ENCODE data around the gene CAPN8. TPM values are rescaled to one million over a fixed set of nuclear protein-coding genes. Genes with fewer than 3 reads are reported as not detected.
A peak's percentile ranks its signal among the peaks of the same experiment; 100 is the strongest.

The CAPN8 gene
- total RNA-seq, 4 donors from 2014 or later: 0.59 to 0.88 TPM; not detected in 2

GRCh38 chr1:223695014-223695548, 29.6 kb upstream of the CAPN8 start:
- Histone ChIP-seq H3K9me3 (no peaks in the 10 kb centered on the region), H3K27ac (no peak overlapping the region), H3K27me3 (no peaks in the 10 kb centered on the region), H3K4me3 (no peak overlapping the region), H3K4me1 (no peaks in the 10 kb centered on the region), H3K36me3 (no peaks in the 10 kb centered on the region)
- intact Hi-C loops (cut with DNase I; ENCODE audit: low total_unique reads): loop anchor here (5.0 kb wide), 1 partner anchor 52 kb away; no protein-coding TSS in a partner anchor
- DNase-seq: no peak
- TF ChIP-seq POLR2A (IDR thresholded peaks at IDR 0.05) (no peak), CTCF (IDR thresholded peaks at IDR 0.05) (no peak)

GRCh38 chr1:223691121-223691520, 25.6 kb upstream of the CAPN8 start:
- Histone ChIP-seq H3K27ac (no peak overlapping the region), H3K4me1 (no peaks in the 10 kb centered on the region), H3K4me3 (no peak overlapping the region), H3K9me3 (no peaks in the 10 kb centered on the region), H3K27me3 (no peaks in the 10 kb centered on the region), H3K36me3 (no peaks in the 10 kb centered on the region)
- TF ChIP-seq POLR2A (IDR thresholded peaks at IDR 0.05) (no peak), CTCF (IDR thresholded peaks at IDR 0.05) (no peak)
- no peak for DNase-seq
- intact Hi-C loops (cut with DNase I; ENCODE audit: low total_unique reads): no loop called here

- H3K9me3 ChIP-seq: no peaks in the 10 kb centered on the region
Observed at GRCh38 chr1:223684488-223684792, 18.9 kb upstream of the CAPN8 start.

GRCh38 chr1:223683586-223684487, 18.3 kb upstream of the CAPN8 start:
- DNase-seq: no peak
- TF ChIP-seq POLR2A (IDR thresholded peaks at IDR 0.05) (no peak), CTCF (IDR thresholded peaks at IDR 0.05) (peak in 3 of 4 experiments; percentile 38 to 49 (median 47))
- H3K4me3 ChIP-seq: no peak overlapping the region
- intact Hi-C loops (cut with DNase I; ENCODE audit: low total_unique reads): no loop called here
- H3K9me3 ChIP-seq: no peaks in the 10 kb centered on the region
- no peaks in the 10 kb centered on the region for H3K36me3 ChIP-seq
- H3K27me3 ChIP-seq: no peaks in the 10 kb centered on the region
- H3K27ac ChIP-seq: no peak overlapping the region
- H3K4me1 ChIP-seq: no peaks in the 10 kb centered on the region

More at GRCh38 chr1:223684488-223684792, 18.9 kb upstream of the CAPN8 start:
- Histone ChIP-seq H3K4me1 (no peaks in the 10 kb centered on the region), H3K27me3 (no peaks in the 10 kb centered on the region), H3K36me3 (no peaks in the 10 kb centered on the region), H3K27ac (no peak overlapping the region), H3K4me3 (no peak overlapping the region)
- TF ChIP-seq POLR2A (IDR thresholded peaks at IDR 0.05) (no peak), CTCF (IDR thresholded peaks at IDR 0.05) (no peak)
- no peak for DNase-seq
- intact Hi-C loops (cut with DNase I; ENCODE audit: low total_unique reads): no loop called here

- no peak for DNase-seq
- H3K36me3 ChIP-seq: no peaks in the 10 kb centered on the region
- H3K27me3 ChIP-seq: no peaks in the 10 kb centered on the region
- H3K4me1 ChIP-seq: no peaks in the 10 kb centered on the region
- H3K4me3 ChIP-seq: no peak overlapping the region
- no peak for TF ChIP-seq CTCF (IDR thresholded peaks at IDR 0.05)
- no peak for TF ChIP-seq POLR2A (IDR thresholded peaks at IDR 0.05)
- H3K9me3 ChIP-seq: no peaks in the 10 kb centered on the region
- intact Hi-C loops (cut with DNase I; ENCODE audit: low total_unique reads): no loop called here
- H3K27ac ChIP-seq: no peak overlapping the region
Observed at GRCh38 chr1:223682502-223682901, 17.0 kb upstream of the CAPN8 start.

Measured in uterus (tissue), 4 donors.